HL-60/S4 treated with phorbol 12-myristate 13-acetate at 8.2 ng/mL for 4 days and 3 days (cell line): ENCODE results near the gene SLC41A2.

Source experiments
- in situ Hi-C: fragments of 300-500 bp; cut with MboI; formaldehyde crosslinking; loops from 2 replicates; pipeline ENCODE4 v1.15.0; 2022; ENCODE audit warnings: low sequenced_read_pairs

Gene SLC41A2

DNA sequence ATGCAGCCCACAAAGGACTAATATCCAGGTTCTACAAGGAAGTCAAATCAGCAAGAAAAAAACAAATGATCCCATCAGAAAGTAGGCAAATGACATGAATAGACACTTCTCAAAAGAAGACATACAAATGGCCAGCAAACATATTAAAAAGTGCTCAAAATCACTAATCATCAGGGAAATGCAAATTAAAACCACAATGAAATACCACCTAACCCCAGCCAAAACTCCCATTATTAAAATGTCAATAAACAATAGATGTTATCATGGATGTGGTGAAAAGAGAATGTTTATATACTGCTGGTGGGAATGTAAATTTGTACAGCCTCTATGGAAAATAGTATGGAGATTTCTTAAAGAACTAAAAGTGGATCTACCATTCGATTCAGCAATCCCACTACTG lies 25.0 kb downstream of the SLC41A2 start:
- in situ Hi-C loops = no loop called here

GRCh38 chr12:104930388-104931326 lies 27.4 kb downstream of the SLC41A2 start:
- in situ Hi-C loops = no loop called here

DNA sequence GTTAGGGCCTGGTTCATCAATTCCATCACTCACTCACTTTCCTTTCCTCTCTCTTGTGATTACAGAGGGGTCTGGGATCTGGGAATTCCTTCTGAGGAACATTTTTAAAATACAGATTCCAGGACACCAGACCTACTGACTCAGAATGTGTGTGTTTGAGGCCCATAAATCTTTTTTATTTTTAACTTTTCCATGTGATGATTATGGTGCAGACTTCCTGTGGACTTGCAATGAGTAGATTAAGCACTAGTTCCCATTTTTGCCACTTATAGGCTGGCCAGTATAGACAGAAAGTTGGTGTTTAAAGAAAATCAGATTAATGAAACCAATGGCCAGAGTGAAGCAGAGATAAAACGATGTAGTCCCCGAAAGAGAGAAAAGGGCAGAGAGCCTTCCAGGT lies 28.1 kb downstream of the SLC41A2 start:
- in situ Hi-C loops = no loop called here

DNA sequence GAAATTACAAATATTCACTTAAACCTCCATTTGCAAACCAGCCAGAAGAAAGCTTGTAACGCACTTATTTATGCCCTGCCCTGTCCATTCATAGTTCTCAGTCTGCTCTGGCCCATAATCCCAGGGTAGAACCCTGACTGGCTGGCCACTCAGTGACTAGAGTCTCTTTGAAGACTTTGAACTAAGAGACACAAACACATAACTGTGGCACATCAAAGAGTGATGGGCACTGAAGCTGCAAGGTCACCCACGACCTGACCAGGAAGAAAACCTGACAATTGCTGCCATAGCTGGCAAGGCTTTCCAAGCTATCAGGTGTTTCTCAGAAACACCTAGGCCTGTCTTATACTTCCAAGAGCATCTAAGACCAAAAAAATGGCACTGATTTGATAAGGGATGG lies 28.7 kb downstream of the SLC41A2 start:
- in situ Hi-C loops = no loop called here

- in situ Hi-C loops = no loop called here
Observed at GRCh38 chr12:104928036-104928745, 29.9 kb downstream of the SLC41A2 start.

- in situ Hi-C loops = no loop called here
Observed at GRCh38 chr12:104925501-104925900, 32.6 kb downstream of the SLC41A2 start.

GRCh38 chr12:104921340-104921739 lies 36.8 kb downstream of the SLC41A2 start:
- in situ Hi-C loops = no loop called here

DNA sequence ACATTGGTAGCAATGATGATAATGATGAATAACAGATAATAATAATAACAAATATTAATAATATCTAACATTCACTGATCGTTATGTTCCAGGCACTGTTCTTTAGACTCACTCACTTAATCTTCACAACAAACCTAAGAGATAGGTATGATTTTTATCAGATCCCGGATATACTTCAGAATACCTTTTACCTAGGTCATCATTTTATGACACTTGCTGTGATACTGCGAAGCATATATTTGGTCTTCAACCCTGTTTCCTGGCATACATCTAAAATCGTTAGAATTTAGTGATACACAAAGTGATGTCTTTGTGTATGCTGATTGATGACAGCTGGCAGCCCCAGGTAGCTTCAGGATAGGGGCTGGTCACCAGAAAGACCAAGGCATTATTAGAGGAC lies 46.1 kb downstream of the SLC41A2 start:
- in situ Hi-C loops = no loop called here

DNA sequence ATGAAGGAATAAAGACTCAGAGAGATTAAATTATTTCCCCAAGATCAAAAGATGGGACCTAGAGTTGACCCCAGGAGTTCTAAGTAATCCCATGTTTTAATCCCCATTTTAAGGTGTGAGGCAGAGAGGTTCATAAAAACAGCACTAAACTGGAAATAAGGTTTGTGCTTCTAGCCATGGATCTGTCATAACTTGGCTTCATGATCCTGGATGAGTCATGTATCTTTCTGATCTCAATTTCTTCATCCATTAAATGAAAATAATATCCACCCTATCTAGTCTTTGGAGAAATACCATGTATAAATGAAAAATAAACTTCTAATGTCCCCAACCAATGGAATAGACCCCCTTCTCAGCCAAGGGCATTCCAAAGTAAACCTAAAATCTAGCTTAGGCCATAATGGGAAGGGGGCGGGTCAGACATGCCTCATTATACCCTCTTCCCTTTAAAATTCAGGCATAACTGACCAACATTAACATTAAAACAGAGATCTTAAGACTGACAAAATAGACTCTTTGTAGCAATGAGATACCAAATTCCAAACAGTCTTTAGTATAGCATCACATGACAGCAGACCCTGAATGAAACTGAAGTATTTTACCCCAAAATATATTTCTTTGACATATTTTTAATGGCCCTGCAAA lies 47.8 kb downstream of the SLC41A2 start:
- in situ Hi-C loops = no loop called here

DNA sequence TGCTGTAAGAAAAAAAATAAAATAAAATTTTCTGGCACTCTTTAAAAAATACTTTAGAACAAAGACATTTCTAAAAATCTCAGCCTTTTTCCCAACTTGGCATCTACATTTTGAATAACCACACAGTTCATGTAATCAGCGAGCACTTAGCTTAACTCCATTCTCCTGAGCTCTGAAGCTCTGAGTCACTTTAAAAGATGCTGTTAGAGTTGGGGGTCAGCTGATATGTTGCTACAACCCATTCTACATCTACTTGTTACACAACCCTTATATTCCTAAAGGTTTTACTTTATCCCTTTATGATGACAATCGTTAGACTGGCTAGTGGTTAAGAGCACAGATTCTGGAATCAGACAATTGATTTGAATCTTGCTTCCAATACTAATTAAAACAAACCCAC lies 48.3 kb downstream of the SLC41A2 start:
- in situ Hi-C loops = no loop called here
